ENCODE results near the gene PSMB3.
"Not testable (repeated sequence)": the region's sequence is repeated elsewhere in the genome, so short reads cannot be mapped to it uniquely, and the experiment has no call there.

DNA sequence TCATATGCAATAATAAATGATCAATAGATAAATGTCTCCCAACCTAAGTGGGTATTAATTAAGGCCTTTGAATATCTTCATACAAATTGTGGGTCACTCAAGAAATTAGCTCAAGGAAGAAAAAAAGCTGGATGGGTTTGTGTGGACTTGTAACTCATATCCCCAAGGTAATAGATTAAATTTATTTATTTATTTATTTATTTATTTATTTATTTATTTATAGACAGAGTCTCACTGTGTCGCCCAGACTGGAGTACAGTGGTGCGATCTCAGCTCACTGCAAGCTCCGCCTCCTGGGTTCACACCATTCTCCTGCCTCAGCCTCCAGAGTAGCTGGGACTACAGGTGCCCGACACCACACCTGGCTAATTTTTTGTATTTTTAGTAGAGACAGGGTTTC is 35.5 kb downstream of the PSMB3 start:
- not testable (repeated sequence) for TF ChIP-seq CTCF, POLR2AphosphoS5 (IDR thresholded peaks at IDR 0.05)
